HG03064 (cell line): ENCODE measurements around the gene LCA5L.
"Not testable (repeated sequence)": the region's sequence is repeated elsewhere in the genome, so short reads cannot be mapped to it uniquely, and the experiment has no call there.

Experiments used
- ATAC-seq: cut with Tn5 transposase; IDR thresholded peaks from one replicate; pipeline ENCODE4 v1.9.1; 2021; ENCODE audit warnings: low read depth; ENCODE audit not compliant: unreplicated experiment

The LCA5L gene

GRCh38 chr21:39388811-39389155 is 56.8 kb downstream of the LCA5L start:
- no peak for ATAC-seq

- ATAC-seq: peak; percentile 71
These were observed 57.4 kb downstream of the LCA5L start for GRCh38 chr21:39388038-39388810.

- no peak for ATAC-seq
These were observed 58.0 kb downstream of the LCA5L start for GRCh38 chr21:39387461-39388037.

DNA sequence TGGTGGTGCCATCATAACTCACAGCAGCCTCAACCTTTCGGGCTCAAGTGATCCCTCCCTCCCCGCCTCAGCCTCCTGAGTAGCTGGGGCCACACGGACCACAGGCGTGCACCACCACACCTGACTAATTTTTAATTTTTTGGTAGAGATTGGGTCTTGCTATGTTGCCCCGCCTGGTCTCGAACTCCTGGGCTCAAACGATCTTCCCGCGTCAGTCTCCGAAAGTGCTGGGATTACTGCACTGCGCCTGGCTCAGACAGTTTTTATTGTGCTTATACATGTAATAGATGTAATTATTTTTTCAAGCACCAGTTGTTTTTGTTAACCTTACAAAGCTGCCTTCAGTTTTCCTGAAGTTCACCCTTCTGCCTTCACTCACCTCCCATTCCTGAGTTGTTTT is 58.7 kb downstream of the LCA5L start:
- no peak for ATAC-seq

DNA sequence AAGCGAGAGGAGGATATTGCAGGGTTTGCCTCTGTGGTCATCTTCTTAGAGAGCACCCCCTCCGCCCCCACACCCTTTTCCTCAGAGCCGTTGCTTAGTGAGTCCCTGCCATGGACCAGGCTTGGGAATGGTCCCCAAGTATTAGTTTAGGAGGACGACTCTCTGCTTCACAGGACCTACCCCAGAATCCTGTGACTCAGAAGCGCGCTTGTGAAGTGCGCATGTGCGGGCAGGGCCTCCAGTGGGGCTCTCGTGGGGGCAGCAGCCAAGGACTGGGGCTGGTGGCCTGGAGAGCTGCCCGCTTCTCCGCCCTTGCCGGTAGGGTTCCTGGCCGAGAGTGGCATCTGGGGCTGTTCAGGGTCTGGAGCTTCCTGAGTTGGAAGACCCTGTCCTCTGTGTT is 59.4 kb downstream of the LCA5L start:
- no peak for ATAC-seq

DNA sequence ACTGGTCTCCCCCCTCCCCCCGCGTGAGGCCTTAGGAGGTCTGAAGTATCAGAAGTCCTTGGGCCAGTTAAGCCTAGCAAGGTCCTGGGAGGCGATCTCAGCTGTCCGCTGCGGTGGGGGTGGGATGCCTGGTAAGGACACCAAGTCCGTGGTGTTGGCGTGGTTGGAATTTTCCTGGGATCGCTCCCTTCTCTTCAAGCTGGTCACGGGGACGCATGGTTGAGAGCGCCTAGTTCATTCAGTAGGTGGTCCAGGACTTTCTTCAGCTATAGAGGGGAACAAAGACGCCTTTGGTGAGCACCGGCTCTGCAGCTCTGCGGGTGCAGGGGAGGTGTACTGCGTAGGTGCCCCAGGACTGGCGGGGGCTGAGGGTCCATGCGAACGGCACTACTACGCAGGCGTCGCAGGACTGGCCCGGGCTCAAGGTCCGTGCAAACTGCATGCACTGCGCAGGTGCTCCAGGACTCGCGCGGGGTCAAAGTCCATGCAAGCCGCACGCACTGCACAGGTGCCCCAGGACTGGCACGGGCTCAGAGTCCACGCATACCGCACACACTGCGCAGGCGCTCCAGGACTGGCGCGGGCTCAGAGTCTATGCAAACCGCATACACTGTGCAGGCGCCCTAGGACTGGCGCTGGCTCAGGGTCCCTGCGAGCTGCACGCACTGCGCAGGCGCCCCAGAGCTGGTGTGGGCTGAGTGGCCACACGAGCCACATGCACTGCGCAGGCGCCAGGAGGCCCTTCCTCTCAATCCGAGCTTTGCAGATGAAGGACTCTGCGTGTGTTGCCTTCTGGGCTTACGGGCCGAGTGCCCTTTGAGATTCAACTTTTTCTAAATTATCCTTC is 60.1 kb downstream of the LCA5L start:
- no peak for ATAC-seq

GRCh38 chr21:39384674-39385298 is 60.8 kb downstream of the LCA5L start:
- ATAC-seq: no peak

DNA sequence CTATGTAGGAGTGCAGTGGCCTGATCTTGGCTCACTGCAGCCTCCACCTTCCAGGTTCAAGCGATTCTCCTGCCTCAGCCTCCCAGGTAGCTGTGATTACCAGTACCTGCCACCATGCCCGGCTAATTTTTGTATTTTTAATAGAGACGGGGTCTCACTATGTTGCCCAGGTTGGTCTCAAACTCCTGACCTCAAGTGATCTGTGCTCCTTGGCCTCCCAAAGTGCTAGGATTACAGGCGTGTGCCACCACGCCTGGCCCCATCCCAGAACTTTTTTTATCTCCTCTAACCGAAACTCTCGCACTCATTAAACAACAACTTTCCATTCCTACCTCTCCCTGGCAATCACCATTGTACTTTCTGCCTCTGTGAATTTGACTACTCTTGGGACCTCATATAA is 63.5 kb downstream of the LCA5L start:
- not testable (repeated sequence) for ATAC-seq

DNA sequence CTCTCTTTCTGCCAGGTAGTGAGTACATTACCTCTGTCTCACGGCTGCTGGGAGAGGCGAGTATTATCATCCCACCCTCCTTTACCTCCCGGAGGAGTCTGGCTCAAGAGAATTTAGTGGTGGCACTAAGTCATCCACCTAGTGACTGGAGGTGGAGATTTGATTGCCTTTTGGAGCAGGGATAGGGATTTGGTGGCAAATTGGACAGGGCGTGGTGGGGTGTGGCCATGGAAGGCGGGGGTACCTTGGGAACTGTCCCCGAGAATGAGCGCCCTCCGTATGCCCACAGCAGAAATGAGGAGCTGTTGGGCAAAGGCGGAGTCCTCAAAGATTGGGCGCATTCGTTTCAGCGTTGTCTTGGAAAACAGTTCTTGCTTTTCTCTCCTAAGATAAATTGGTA is 64.6 kb downstream of the LCA5L start:
- no peak for ATAC-seq

DNA sequence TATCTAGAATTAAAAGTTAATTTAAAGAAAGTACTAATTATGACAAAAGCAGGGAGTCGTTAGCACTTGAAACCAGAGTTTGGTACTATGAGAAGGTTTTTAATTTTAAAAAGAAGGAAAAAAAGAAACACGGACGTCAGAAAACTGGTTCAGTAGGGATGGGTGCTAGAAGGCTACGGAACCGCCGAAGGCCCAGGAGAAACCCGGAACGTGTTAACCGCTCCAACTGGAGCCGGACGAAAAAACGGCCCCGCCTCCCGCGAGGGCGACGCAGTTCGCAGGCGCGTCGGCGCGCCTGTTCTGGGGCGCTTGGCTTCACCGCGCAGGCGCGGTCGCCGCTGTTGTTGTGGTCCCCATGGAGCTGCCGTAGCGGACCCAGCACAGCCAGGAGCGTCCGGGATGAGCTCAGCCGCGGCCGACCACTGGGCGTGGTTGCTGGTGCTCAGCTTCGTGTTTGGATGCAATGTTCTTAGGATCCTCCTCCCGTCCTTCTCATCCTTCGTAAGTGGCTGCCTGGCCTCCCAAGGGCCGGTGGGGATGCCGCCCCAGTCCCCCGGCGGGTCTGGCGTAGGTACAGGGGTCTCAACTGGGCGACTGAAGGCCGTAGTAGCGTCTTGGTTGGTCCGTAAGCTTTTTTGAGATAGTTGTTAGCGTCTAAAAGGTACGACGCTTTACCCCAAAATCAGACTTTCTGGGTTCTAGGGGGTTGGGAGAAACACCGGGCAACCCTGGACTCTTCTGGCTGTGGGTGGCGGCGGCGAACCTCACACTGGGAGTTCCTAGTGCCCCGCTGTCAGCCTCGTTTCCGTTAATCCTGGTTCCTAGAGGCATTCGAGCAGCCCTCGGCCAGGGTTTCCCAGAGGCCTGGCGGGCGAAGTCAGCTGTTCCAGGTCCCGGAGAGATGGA is 65.3 kb downstream of the LCA5L start:
- peak; percentile 94 for ATAC-seq

DNA sequence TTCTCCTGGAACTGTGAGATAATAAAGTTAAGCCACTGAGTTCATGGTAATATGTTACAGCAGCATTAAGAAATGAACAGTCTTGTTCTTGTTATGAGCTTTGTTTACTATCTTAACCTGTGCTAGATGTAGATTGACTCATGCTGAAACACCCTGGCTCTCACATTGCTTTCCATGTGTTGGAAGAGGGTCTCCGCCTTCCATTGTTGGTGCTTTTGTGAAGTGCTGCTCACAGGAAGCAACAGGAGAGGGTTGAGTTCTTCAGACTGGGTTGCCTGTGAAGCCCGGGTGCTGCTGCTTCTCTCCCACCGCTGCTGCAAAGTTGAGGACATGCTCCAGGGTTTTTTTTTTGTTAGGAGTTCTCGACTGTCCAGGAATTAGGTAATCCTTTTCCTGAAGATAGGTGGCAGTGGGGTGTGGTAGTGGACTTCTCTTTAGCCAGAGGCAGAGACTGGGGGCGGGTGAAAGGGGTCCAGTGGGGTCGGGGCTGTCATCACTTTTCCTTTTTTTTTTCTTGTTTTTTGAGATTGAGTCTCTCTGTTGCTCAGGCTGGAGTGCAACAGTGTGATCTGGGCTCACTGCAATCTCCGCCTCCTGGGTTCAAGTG is 68.0 kb downstream of the LCA5L start:
- ATAC-seq: no peak

- no peak for ATAC-seq
These were observed 70.1 kb downstream of the LCA5L start for GRCh38 chr21:39375446-39375845.

- ATAC-seq: no peak
These were observed 71.5 kb downstream of the LCA5L start for GRCh38 chr21:39374046-39374445.

- ATAC-seq: no peak
These were observed 71.9 kb downstream of the LCA5L start for GRCh38 chr21:39373634-39374033.

- ATAC-seq: not testable (repeated sequence)
These were observed 75.7 kb downstream of the LCA5L start for GRCh38 chr21:39369896-39370288.

GRCh38 chr21:39367783-39368182 is 77.8 kb downstream of the LCA5L start:
- no peak for ATAC-seq

DNA sequence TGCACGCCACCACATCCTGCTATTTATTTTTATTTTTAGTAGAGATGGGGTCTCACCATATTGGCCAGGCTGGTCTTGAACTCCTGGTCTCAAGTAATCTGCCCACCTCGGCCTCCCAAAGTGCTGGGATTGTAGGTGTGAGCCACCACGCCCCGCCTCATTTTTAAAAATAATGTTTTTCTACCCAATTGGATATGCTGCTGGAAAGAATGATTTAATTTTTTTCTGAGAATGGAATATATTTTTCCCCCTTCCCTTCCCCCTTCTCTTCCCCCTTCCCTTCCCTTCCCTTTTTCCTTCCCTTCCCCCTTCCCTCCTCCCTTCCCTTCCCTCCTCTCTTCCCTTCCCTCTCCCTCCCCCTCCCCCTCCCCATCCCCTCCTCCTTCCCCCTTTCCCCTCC is 79.0 kb downstream of the LCA5L start:
- ATAC-seq: no peak

DNA sequence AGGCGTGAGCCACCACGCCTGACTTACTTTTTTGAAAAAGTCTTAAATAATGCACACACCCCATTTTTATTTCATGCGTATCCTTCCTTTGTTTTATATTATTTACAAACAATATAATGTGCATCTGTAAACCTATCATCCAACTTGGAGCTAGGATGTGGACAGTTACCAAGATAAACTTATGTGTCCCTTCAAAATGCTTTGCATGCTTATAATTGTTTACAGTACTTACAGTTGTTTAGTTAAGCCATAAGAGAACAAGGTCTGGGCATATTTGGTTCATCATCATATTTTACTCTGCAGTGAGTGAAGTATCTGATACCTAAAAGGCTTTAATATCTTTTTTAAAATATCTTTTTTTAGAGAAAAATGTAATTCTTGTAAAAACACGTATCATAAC is 80.6 kb downstream of the LCA5L start:
- ATAC-seq: no peak

DNA sequence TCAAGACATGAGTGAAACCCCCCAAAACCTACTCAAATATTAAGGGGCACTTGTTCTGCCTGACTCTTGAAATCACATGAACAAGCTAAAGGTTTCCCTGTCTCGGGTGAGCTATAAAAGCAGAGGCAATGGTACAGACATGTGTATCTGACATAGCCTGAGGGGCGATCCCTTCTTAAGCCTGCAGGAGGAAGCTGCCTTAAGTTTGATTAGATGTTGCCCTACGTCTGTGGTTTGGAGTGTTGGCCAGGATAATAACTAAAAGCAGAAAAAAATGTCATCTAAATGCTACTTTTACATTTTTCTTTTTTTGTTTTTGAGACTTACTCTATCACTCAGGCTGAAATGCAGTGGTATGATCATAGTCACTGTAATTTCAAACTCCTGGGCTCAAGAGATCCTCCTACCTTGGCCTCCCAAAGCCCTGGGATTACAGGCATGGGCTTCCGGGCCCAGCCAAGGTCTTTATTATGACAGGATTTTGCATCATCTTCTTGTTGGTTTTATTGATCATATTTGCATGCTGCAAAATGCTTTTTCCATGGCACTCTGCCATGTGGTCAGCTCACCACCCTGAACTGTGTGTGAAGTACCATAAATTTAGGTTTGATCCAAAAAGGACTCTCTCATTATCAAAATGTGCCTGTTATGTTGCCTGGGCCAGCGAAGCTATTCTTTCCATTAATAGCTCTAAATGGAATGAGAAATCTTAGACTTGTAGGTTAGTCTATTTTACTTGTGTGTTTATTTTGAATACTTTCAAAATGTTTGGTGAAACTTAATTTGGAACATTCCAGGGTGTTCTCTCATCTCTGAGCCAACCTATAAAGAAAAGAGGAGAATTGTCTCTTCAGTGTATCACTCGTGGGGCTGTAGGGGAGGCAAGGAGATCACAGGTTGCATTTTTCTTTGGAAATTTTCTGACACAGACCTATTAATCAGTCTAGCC is 81.7 kb downstream of the LCA5L start:
- ATAC-seq: no peak
